HepG2 (cell line): ENCODE measurements around the gene C5orf24. TPM values are rescaled to one million over a fixed set of nuclear protein-coding genes. Genes with fewer than 3 reads are reported as not detected.

ENCODE experiments used
- GATA4 ChIP-seq: sonication (generic); IDR thresholded peaks from 2 replicates; pipeline ENCODE4 v1.6.1; 2016; ENCODE audit warnings: antibody characterized with exemption, low read depth, borderline replicate concordance
- MTERF4 ChIP-seq: sonication (generic); formaldehyde crosslinking; IDR thresholded peaks from 2 replicates; pipeline ENCODE4 v1.8.0; 2023; ENCODE audit warnings: mild to moderate bottlenecking, missing genetic modification reagents
- PHF20 ChIP-seq: sonication (generic); formaldehyde crosslinking; IDR thresholded peaks from 2 replicates; pipeline ENCODE4 v1.5.0; 2020; ENCODE audit warnings: mild to moderate bottlenecking, missing genetic modification reagents
- POLR2G ChIP-seq: fragments of 200-400 bp; formaldehyde crosslinking; IDR thresholded peaks from 2 replicates; pipeline ENCODE4 v1.6.1; 2018; ENCODE audit warnings: mild to moderate bottlenecking, low read depth, low read length, moderate library complexity
- ZBTB49 ChIP-seq: sonication (generic); formaldehyde crosslinking; IDR thresholded peaks from 2 replicates; pipeline ENCODE4 v1.4.0; 2020; ENCODE audit warnings: missing genetic modification reagents, borderline replicate concordance
- ZBTB7B ChIP-seq: sonication (generic); formaldehyde crosslinking; IDR thresholded peaks from 2 replicates; pipeline ENCODE4 v1.4.0; 2020; ENCODE audit warnings: missing genetic modification reagents
- ZHX2 ChIP-seq, 2 experiments: sonication (generic) in 1 of 2; formaldehyde crosslinking in 1 of 2; IDR thresholded peaks; 2 replicates each; pipeline versions ENCODE4 v1.6.1 to v1.9.0; 2014 to 2022; ENCODE audit warnings: antibody characterized with exemption in 1 of 2, borderline replicate concordance in 1 of 2, inconsistent platforms in 1 of 2, low read depth in 1 of 2, missing genetic modification reagents in 1 of 2
- ZNF224 ChIP-seq: sonication (generic); formaldehyde crosslinking; IDR thresholded peaks from 2 replicates; pipeline ENCODE4 v1.5.0; 2020; ENCODE audit warnings: mild to moderate bottlenecking, missing genetic modification reagents
- ZNF235 ChIP-seq: sonication (generic); formaldehyde crosslinking; IDR thresholded peaks from 2 replicates; pipeline ENCODE4 v1.8.1; 2023; ENCODE audit warnings: mild to moderate bottlenecking, missing genetic modification reagents, borderline replicate concordance
- ZNF337 ChIP-seq: sonication (generic); formaldehyde crosslinking; IDR thresholded peaks from 2 replicates; pipeline ENCODE4 v1.5.1; 2020; ENCODE audit warnings: missing genetic modification reagents, low read depth, mild to moderate bottlenecking, borderline replicate concordance
- ZNF557 ChIP-seq: sonication (generic); formaldehyde crosslinking; IDR thresholded peaks from 2 replicates; pipeline ENCODE4 v1.4.0; 2020; ENCODE audit warnings: missing genetic modification reagents
- ZNF577 ChIP-seq: sonication (generic); formaldehyde crosslinking; IDR thresholded peaks from 2 replicates; pipeline ENCODE4 v1.4.0; 2020; ENCODE audit warnings: mild to moderate bottlenecking, low read depth, missing genetic modification reagents, borderline replicate concordance
- ZNF616 ChIP-seq: sonication (generic); formaldehyde crosslinking; IDR thresholded peaks from 2 replicates; pipeline ENCODE4 v1.5.0; 2020; ENCODE audit warnings: low read depth, mild to moderate bottlenecking, missing genetic modification reagents
- ZNF772 ChIP-seq: sonication (generic); formaldehyde crosslinking; IDR thresholded peaks from 2 replicates; pipeline ENCODE4 v1.5.0; 2020; ENCODE audit warnings: mild to moderate bottlenecking, missing genetic modification reagents
- polyA plus RNA-seq, 8 experiments: library from polyadenylated mRNA; depleted of rRNA in 3 of 8; stranded (reverse) in 7 of 8; unstranded in 1 of 8; fragments of >200 nt; fragmentation: Illumina TruSeq in 4 of 8; extraction: Trizol in 4 of 8; gene quantifications; 2 replicates each; pipeline versions ENCODE4 v1.2.1 to v1.2.3, GENCODE V29; 2011 to 2016; ENCODE audit warnings: low read depth in 4 of 8, missing spikeins in 1 of 8, mixed read lengths in 1 of 8; ENCODE audit not compliant: insufficient read depth in 1 of 8
- total RNA-seq, 5 experiments: library from RNA; depleted of rRNA; stranded (reverse); fragments of >200 nt; fragmentation: Illumina TruSeq; extraction: Trizol; gene quantifications; 2 replicates each; pipeline ENCODE4 v1.2.3, GENCODE V29; 2016; ENCODE audit warnings: low read depth in 1 of 5
- TF ChIP-seq, protein P1 (sequence below): sonication (generic); formaldehyde crosslinking; IDR thresholded peaks from 2 replicates; pipeline ENCODE4 v1.4.0; 2020; ENCODE audit warnings: mild to moderate bottlenecking, missing genetic modification reagents

C5orf24 gene
- total and polyA plus RNA-seq, 2 of the 13 experiments (the other 11 are each of a cell fraction or from before 2014, with no cell fraction given), result 34.6 to 41.5 TPM

GRCh38 chr5:134874831-134875655 lies 29.3 kb downstream of the C5orf24 start (continued):
- TF ChIP-seq ZHX2 (IDR thresholded peaks at IDR 0.05; ENCODE audit: low read depth), result no peak
- no peak for TF ChIP-seq ZHX2 (CRISPR knock-in tag; IDR thresholded peaks at IDR 0.05; ENCODE audit: borderline replicate concordance)
- TF ChIP-seq MTERF4 (CRISPR knock-in tag), result no peak
- TF ChIP-seq ZNF772 (CRISPR knock-in tag), result 0 out of 2 replicates have a peak, but pooled peaks have one; percentile 3
- no peak for TF ChIP-seq ZNF577 (CRISPR knock-in tag)
- no peak; the same call in 1 of the 2 replicates for TF ChIP-seq POLR2G
- no peak for TF ChIP-seq GATA4
- TF ChIP-seq ZNF235 (CRISPR knock-in tag), result no peak
- no peak for TF ChIP-seq ZNF616 (CRISPR knock-in tag)
- 0 out of 2 replicates have a peak, but pooled peaks have one; percentile 42 for TF ChIP-seq ZNF557 (CRISPR knock-in tag)
- TF ChIP-seq ZBTB49 (CRISPR knock-in tag), result no peak
- TF ChIP-seq ZBTB7B (CRISPR knock-in tag), result no peak
- TF ChIP-seq ZNF337 (CRISPR knock-in tag), result peak; percentile 54; the same call in 1 of the 2 replicates
- TF ChIP-seq PHF20 (CRISPR knock-in tag), result no peak
- no peak; the same call in 1 of the 2 replicates for TF ChIP-seq ZNF224 (CRISPR knock-in tag)
- TF ChIP-seq, protein P1, sequence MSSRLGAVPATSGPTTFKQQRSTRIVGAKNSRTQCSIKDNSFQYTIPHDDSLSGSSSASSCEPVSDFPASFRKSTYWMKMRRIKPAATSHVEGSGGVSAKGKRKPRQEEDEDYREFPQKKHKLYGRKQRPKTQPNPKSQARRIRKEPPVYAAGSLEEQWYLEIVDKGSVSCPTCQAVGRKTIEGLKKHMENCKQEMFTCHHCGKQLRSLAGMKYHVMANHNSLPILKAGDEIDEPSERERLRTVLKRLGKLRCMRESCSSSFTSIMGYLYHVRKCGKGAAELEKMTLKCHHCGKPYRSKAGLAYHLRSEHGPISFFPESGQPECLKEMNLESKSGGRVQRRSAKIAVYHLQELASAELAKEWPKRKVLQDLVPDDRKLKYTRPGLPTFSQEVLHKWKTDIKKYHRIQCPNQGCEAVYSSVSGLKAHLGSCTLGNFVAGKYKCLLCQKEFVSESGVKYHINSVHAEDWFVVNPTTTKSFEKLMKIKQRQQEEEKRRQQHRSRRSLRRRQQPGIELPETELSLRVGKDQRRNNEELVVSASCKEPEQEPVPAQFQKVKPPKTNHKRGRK (CRISPR knock-in tag), result no peak
